Ecto neural progenitor cell (in vitro differentiated cells): Measurements from ENCODE around the gene STMN3.
"Not testable (repeated sequence)": the region's sequence is repeated elsewhere in the genome, so short reads cannot be mapped to it uniquely, and the experiment has no call there.

Source experiments
- DNase-seq: peaks from one replicate; pipeline ENCODE4 v3.0.0-alpha.2; 2018; ENCODE audit warnings: low spot score

The STMN3 gene

GRCh38 chr20:63678667-63679465 lies 25.6 kb upstream of the STMN3 start:
- DNase-seq, result no peak

DNA sequence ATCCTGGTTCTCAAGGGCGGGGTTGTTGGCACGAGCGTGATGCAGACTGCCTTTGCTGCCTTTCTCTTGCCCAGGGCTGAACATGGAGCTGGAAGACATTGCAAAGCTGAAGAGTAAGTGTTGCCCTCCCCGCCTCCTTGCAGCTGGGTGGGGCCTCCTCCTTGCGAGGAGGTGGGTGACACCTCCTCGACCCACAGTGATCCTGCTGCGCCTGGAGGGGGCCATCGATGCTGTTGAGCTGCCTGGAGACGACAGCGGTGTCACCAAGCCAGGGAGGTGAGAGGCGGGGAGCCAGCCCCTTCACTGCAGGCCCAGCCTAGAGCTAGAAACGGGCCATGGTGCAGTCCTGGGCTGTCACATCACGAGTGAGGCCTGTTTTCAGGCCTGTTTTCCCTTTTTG lies 24.8 kb upstream of the STMN3 start:
- no peak for DNase-seq

- DNase-seq, result no peak
These were observed 22.6 kb upstream of the STMN3 start for GRCh38 chr20:63675681-63676368.

GRCh38 chr20:63673951-63674350 lies 20.7 kb upstream of the STMN3 start:
- no peak for DNase-seq

DNA sequence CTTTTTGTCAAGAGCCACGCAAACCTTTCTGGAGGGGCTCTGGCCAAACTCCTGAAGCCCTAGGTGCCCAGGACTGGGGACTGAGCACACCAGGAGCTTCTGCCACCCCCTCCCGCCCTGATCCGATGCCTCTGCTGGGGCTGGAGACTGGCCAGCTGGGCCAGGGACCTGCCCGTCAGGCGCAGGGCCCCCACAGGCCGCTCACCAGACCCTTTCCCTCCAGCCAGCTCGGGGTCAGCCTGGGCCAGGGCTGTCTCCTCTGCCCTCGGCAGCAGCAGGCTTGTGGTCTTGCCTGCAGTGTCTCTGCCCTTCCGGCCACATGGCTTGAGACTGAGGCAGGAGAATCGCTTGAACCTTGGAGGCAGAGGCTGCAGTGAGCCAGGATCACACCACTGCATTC lies 19.4 kb upstream of the STMN3 start:
- DNase-seq, result no peak

DNA sequence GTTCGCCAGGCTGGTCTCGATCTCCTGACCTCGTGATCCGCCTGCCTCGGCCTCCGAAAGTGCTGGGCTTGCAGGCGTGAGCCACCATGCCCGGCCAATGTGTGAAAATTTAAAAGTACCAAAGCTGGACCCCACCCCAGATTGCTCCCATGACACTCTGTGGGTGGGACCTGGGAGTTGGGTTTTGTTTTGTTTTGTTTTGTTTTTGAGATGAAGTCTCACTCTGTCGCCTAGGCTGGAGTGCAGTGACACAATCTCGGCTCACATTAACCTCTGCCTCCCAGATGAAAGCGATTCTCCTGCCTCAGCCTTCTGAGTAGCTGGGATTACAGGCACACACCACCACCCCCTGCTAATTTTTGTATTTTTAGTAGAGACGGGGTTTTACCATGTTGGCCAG lies 18.5 kb upstream of the STMN3 start:
- DNase-seq, result not testable (repeated sequence)

DNA sequence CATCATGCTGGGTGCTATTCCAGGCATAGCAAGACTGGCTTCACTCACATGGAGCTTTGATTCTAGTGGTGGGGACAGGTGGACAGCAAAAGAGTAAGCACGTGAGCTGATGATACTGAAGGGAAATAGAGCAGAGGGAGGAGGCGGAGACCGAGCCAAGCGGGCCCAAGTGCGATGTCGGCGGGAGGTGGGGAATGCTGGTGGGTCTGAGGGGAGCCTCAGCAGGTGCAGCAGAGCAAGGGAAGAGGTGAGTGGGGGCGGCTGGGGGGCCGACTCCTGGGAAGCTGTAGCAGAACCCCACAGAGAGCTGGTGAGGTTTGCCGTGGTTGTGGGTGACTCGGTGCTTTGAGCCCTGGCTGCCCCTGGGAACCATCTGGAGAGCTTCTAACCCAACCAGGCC lies 15.1 kb upstream of the STMN3 start:
- no peak for DNase-seq

GRCh38 chr20:63667858-63668257 lies 14.6 kb upstream of the STMN3 start:
- no peak for DNase-seq

- DNase-seq, result no peak
These were observed 12.5 kb upstream of the STMN3 start for GRCh38 chr20:63665708-63666107.

- DNase-seq, result peak; percentile 80
These were observed 11.8 kb upstream of the STMN3 start for GRCh38 chr20:63664861-63665594.

DNA sequence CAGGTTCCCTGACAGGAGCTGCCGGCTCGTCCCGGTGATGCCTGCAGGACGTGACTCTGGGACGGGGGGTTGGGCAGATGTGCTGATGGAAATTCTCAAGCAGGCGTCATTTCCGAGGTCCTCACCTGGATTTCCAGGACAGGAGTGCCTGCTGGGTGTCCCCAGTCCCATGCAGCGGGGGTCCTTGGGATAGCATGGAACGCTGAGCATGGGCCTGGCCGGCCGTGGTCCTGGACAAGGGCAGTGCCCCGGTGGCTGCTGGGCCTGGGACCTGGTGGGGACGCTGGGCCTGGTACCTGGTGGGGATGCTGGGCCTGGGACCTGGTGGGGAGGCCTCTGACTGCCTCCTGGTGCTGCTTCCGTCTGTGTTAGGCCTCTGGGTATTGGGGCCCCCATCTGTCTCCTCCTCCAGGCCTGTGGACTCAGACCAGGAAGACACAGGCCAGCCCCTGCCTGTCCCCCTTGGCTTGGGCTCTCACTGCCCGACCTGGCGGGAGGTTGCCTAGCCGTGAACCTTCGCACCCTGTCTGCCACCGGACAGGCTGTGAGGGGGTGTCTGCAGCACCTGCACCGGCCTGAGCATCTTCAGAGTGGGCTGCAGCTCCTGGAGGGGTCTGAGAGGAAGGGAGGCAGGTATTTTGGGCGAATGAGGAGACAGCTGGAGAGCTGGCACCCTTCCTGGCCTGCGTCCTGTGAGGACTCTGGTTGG lies 11.1 kb upstream of the STMN3 start:
- no peak for DNase-seq

DNA sequence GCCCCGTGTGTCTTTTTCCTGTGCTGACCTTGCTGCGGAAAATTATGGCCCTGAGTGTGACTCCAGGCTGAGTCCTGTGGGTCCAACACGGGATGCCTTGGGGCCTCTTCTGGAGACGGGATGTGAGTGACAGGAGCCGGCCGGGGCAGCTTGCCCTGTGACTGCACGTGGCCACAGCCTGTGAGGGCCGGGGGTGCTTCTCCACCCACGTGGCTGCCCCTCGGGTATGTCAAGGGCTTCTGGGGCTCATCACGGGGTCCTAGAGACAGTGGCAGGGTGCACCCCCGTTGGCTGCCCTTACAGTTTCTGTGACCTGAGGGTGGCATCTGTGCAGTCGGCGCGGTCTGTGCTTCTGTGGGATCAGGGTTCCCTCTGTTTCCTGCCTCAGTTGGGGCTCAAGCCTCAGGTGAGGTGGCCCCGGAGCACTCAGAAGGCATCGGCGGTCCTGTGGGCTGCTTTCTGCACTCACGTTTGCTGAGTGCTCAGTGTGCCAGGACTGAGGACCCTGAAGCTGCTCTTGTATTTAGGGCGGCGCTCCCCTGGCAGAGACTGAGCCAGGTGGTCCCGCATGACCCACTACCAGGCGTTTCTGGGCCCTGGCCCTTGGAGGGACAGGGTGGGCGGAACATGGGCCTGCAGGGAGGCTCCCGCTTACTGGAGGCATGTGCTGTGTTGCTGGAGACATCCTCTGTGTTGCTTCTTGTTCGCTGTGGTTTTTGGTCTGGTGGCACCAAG lies 10.3 kb upstream of the STMN3 start:
- no peak for DNase-seq

GRCh38 chr20:63662813-63663189 lies 9.6 kb upstream of the STMN3 start:
- DNase-seq, result no peak

GRCh38 chr20:63661959-63662812 lies 9.0 kb upstream of the STMN3 start:
- DNase-seq, result no peak

- DNase-seq, result no peak
These were observed 7.9 kb upstream of the STMN3 start for GRCh38 chr20:63661108-63661507.

- no peak for DNase-seq
These were observed 7.4 kb upstream of the STMN3 start for GRCh38 chr20:63660622-63661021.

GRCh38 chr20:63660174-63660573 lies 7.0 kb upstream of the STMN3 start:
- not testable (repeated sequence) for DNase-seq

DNA sequence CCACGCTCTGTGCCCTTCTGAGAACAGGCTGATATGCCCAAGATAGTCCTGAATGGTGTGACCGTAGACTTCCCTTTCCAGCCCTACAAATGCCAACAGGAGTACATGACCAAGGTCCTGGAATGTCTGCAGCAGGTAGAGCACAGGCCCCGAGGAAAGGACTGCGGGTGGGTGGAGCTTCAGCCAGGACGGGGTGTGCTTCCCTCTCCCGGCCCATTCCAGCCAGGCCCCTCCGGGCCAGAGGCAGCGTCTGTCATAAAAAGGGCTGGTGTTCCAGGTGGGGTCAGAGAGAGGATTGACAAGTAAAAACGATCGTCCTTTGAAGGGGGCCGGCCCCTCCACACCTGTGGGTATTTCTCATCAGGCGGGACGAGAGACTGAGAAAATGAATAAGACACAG lies 6.1 kb upstream of the STMN3 start:
- no peak for DNase-seq

GRCh38 chr20:63658749-63659187 lies 5.5 kb upstream of the STMN3 start:
- no peak for DNase-seq

DNA sequence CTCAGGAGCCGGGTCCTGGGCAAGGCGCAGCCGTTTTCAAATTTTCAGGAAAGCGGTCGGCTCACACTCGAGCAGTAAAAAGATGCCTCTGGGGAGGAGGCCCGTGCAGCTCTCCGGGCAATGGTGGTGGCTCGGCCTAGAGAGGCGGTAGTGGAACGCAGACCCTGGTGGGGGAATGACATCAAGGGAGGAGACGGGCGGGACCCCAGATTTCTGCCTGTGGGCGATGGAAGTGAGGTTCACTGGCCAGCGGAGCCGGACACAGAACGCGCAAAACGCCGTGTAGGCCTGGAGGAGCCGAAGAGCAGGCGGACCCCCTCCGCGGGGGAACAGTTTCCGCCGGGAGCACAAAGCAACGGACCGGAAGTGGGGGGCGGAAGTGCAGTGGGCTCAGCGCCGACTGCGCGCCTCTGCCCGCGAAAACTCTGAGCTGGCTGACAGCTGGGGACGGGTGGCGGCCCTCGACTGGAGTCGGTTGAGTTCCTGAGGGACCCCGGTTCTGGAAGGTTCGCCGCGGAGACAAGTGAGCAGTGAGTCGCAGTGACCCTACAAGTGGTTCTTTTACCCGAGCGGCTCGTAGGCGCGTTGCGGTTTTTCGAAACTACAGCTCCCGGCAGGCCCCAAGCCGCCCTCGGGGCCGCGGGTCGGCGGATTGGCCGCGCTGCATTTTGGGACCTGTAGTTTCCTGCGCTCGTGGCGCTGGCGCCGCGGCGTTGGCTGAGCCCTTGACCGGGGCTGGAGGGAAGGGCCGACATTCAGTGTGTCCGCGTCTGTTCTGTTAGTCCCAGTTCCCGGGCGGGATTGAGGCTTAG lies 4.9 kb upstream of the STMN3 start, which contains the start of gene RTEL1:
RTEL1 (plus strand) TSS at position 376 of the 812 bp plus-strand sequence. CDS start 1,091 bp downstream, outside the sequence.
- peak; percentile 93 for DNase-seq
